HEK293 (cell line): ENCODE results near the gene PPP2R2B.

Experiments
- YY1 ChIP-seq: fragments of 450-650 bp; formaldehyde crosslinking; IDR thresholded peaks from 2 replicates; pipeline ENCODE4 v1.5.1; 2018; ENCODE audit warnings: missing biosample characterization, missing genetic modification characterization
- ZNF121 ChIP-seq: fragments of 450-650 bp; formaldehyde crosslinking; IDR thresholded peaks from 2 replicates; pipeline ENCODE4 v1.5.1; 2016; ENCODE audit warnings: missing biosample characterization, missing genetic modification characterization
- ZNF146 ChIP-seq: fragments of 450-650 bp; formaldehyde crosslinking; IDR thresholded peaks from 2 replicates; pipeline ENCODE4 v1.5.1; 2016; ENCODE audit warnings: missing biosample characterization, missing genetic modification characterization
- ZNF174 ChIP-seq: fragments of 450-650 bp; formaldehyde crosslinking; IDR thresholded peaks from 2 replicates; pipeline ENCODE4 v1.5.0; 2017; ENCODE audit warnings: missing biosample characterization, mild to moderate bottlenecking, missing genetic modification characterization
- ZNF596 ChIP-seq: fragments of 450-650 bp; IDR thresholded peaks from 2 replicates; pipeline ENCODE4 v1.5.0; 2018; ENCODE audit warnings: missing biosample characterization, mild to moderate bottlenecking, missing genetic modification characterization, moderate library complexity
- ZNF747 ChIP-seq: fragments of 450-650 bp; formaldehyde crosslinking; IDR thresholded peaks from 2 replicates; pipeline ENCODE4 v1.5.1; 2016; ENCODE audit warnings: missing biosample characterization, missing genetic modification characterization
- ZNF830 ChIP-seq: fragments of 450-650 bp; IDR thresholded peaks from 2 replicates; pipeline ENCODE4 v1.5.0; 2018; ENCODE audit warnings: missing biosample characterization, missing genetic modification characterization, low read depth, mild to moderate bottlenecking, moderate library complexity
- TF ChIP-seq, protein P1 (sequence below): fragments of 450-650 bp; formaldehyde crosslinking; IDR thresholded peaks from 2 replicates; pipeline ENCODE4 v1.5.1; 2016; ENCODE audit warnings: missing biosample characterization, missing genetic modification characterization
- TF ChIP-seq, protein P2 (sequence below): fragments of 450-650 bp; formaldehyde crosslinking; IDR thresholded peaks from 2 replicates; pipeline ENCODE4 v1.5.1; 2016; ENCODE audit warnings: missing biosample characterization, missing genetic modification characterization
- TF ChIP-seq, protein P3 (sequence below): sonication (generic); formaldehyde crosslinking; IDR thresholded peaks from 2 replicates; pipeline ENCODE4 v1.8.1; 2022; ENCODE audit warnings: mild to moderate bottlenecking, moderate library complexity, missing genetic modification reagents

DNA sequence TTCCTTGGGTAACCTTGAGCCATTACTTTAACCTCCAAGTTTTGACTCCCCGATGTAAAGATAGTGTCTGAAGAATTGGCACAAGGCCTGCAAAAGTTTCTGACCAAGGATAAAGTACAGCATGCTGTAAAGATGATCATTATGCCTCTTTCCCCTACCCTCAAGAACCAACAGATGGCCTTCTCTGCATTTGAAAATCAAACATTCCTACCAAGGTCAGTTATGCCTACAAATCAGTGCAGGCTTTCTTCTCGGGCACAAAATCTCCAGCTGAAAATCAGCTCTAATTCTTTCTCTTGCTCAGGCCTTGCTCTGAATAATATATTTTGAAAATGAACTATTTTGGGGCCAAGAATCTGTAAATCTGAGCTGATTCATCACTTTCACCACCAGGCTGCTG lies 59.7 kb downstream of the PPP2R2B start:
- no peak for TF ChIP-seq YY1 (tag by site-specific recombination)
- no peak for TF ChIP-seq ZNF174 (tag by site-specific recombination)
- TF ChIP-seq ZNF121: no peak
- TF ChIP-seq, protein P1, sequence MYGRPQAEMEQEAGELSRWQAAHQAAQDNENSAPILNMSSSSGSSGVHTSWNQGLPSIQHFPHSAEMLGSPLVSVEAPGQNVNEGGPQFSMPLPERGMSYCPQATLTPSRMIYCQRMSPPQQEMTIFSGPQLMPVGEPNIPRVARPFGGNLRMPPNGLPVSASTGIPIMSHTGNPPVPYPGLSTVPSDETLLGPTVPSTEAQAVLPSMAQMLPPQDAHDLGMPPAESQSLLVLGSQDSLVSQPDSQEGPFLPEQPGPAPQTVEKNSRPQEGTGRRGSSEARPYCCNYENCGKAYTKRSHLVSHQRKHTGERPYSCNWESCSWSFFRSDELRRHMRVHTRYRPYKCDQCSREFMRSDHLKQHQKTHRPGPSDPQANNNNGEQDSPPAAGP: no peak
- TF ChIP-seq, protein P2, sequence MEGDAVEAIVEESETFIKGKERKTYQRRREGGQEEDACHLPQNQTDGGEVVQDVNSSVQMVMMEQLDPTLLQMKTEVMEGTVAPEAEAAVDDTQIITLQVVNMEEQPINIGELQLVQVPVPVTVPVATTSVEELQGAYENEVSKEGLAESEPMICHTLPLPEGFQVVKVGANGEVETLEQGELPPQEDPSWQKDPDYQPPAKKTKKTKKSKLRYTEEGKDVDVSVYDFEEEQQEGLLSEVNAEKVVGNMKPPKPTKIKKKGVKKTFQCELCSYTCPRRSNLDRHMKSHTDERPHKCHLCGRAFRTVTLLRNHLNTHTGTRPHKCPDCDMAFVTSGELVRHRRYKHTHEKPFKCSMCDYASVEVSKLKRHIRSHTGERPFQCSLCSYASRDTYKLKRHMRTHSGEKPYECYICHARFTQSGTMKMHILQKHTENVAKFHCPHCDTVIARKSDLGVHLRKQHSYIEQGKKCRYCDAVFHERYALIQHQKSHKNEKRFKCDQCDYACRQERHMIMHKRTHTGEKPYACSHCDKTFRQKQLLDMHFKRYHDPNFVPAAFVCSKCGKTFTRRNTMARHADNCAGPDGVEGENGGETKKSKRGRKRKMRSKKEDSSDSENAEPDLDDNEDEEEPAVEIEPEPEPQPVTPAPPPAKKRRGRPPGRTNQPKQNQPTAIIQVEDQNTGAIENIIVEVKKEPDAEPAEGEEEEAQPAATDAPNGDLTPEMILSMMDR (tag by site-specific recombination): no peak
- no peak for TF ChIP-seq ZNF596 (tag by site-specific recombination)
- TF ChIP-seq, protein P3, sequence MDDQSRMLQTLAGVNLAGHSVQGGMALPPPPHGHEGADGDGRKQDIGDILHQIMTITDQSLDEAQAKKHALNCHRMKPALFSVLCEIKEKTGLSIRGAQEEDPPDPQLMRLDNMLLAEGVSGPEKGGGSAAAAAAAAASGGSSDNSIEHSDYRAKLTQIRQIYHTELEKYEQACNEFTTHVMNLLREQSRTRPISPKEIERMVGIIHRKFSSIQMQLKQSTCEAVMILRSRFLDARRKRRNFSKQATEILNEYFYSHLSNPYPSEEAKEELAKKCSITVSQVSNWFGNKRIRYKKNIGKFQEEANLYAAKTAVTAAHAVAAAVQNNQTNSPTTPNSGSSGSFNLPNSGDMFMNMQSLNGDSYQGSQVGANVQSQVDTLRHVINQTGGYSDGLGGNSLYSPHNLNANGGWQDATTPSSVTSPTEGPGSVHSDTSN: no peak
- TF ChIP-seq ZNF830 (tag by site-specific recombination): no peak
- no peak for TF ChIP-seq ZNF747
- no peak for TF ChIP-seq ZNF146 (tag by site-specific recombination)
